ENCODE measurements around the gene NIPAL1.

GRCh38 chr4:48068182-48068581 is 51.6 kb downstream of the NIPAL1 start:
- TF ChIP-seq CTCF (IDR thresholded peaks at IDR 0.05) (no peak), POLR2A (IDR thresholded peaks at IDR 0.05) (no peak)

All from lower leg skin (tissue), 3 donors.